ENCODE results near the gene ANKLE1.

The ANKLE1 gene

GRCh38 chr19:17285415-17286135 lies 3.9 kb downstream of the ANKLE1 start:
- Histone ChIP-seq H3K9me3 (ENCODE audit: severe bottlenecking) (no peaks in the 10 kb centered on the region), H3K4me1 (ENCODE audit: insufficient read depth, poor library complexity, severe bottlenecking) (no peaks in the 10 kb centered on the region), H3K4me3 (ENCODE audit: severe bottlenecking) (no peak overlapping the region), H3K27me3 (ENCODE audit: insufficient read depth, poor library complexity, severe bottlenecking) (no peaks in the 10 kb centered on the region), H3K36me3 (ENCODE audit: low read depth) (no peaks in the 10 kb centered on the region), H3K27ac (ENCODE audit: poor library complexity, severe bottlenecking) (no peak overlapping the region)
- TF ChIP-seq CTCF (IDR thresholded peaks at IDR 0.05; ENCODE audit: poor library complexity, severe bottlenecking): no peak
- DNase-seq (ENCODE audit: low spot score): no peak
- no peak for ATAC-seq (ENCODE audit: low read depth)

- Histone ChIP-seq H3K36me3 (ENCODE audit: low read depth) (no peaks in the 10 kb centered on the region), H3K27me3 (ENCODE audit: insufficient read depth, poor library complexity, severe bottlenecking) (no peaks in the 10 kb centered on the region), H3K4me1 (ENCODE audit: insufficient read depth, poor library complexity, severe bottlenecking) (no peaks in the 10 kb centered on the region), H3K27ac (ENCODE audit: poor library complexity, severe bottlenecking) (no peak overlapping the region), H3K4me3 (ENCODE audit: severe bottlenecking) (no peak overlapping the region), H3K9me3 (ENCODE audit: severe bottlenecking) (no peaks in the 10 kb centered on the region)
- DNase-seq (ENCODE audit: low spot score): no peak
- TF ChIP-seq CTCF (IDR thresholded peaks at IDR 0.05; ENCODE audit: poor library complexity, severe bottlenecking): no peak
- ATAC-seq (ENCODE audit: low read depth): no peak
These were observed 4.6 kb downstream of the ANKLE1 start for GRCh38 chr19:17286263-17286662.

GRCh38 chr19:17286752-17287151 lies 5.1 kb downstream of the ANKLE1 start:
- TF ChIP-seq CTCF (IDR thresholded peaks at IDR 0.05; ENCODE audit: poor library complexity, severe bottlenecking): no peak
- H3K27ac ChIP-seq (ENCODE audit: poor library complexity, severe bottlenecking): no peak overlapping the region

GRCh38 chr19:17289489-17289888 lies 7.8 kb downstream of the ANKLE1 start:
- Histone ChIP-seq H3K4me1 (ENCODE audit: insufficient read depth, poor library complexity, severe bottlenecking) (no peaks in the 10 kb centered on the region), H3K27ac (ENCODE audit: poor library complexity, severe bottlenecking) (no peak overlapping the region), H3K4me3 (ENCODE audit: severe bottlenecking) (no peak overlapping the region), H3K36me3 (ENCODE audit: low read depth) (peaks cover 5% of the 10 kb centered on the region; the same call in 1 of the 2 replicates), H3K27me3 (ENCODE audit: insufficient read depth, poor library complexity, severe bottlenecking) (no peaks in the 10 kb centered on the region), H3K9me3 (ENCODE audit: severe bottlenecking) (no peaks in the 10 kb centered on the region)
- no peak for TF ChIP-seq CTCF (IDR thresholded peaks at IDR 0.05; ENCODE audit: poor library complexity, severe bottlenecking)
- DNase-seq (ENCODE audit: low spot score): no peak
- ATAC-seq (ENCODE audit: low read depth): no peak

More at GRCh38 chr19:17286752-17287151, 5.1 kb downstream of the ANKLE1 start:
- Histone ChIP-seq H3K4me3 (ENCODE audit: severe bottlenecking) (no peak overlapping the region), H3K36me3 (ENCODE audit: low read depth) (no peaks in the 10 kb centered on the region), H3K27me3 (ENCODE audit: insufficient read depth, poor library complexity, severe bottlenecking) (no peaks in the 10 kb centered on the region), H3K9me3 (ENCODE audit: severe bottlenecking) (no peaks in the 10 kb centered on the region), H3K4me1 (ENCODE audit: insufficient read depth, poor library complexity, severe bottlenecking) (no peaks in the 10 kb centered on the region)
- DNase-seq (ENCODE audit: low spot score): no peak
- no peak for ATAC-seq (ENCODE audit: low read depth)
